ENCODE measurements around the gene DDIT4. TPM values are rescaled to one million over a fixed set of nuclear protein-coding genes. Genes with fewer than 3 reads are reported as not detected.

Gene DDIT4, protein sequence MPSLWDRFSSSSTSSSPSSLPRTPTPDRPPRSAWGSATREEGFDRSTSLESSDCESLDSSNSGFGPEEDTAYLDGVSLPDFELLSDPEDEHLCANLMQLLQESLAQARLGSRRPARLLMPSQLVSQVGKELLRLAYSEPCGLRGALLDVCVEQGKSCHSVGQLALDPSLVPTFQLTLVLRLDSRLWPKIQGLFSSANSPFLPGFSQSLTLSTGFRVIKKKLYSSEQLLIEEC
- total RNA-seq (2022; extraction: Qiagen RNA extraction; ENCODE audit: low read depth), result 121 to 181 TPM (median 160 TPM) in 5 replicates

GRCh38 chr10:72273410-72274212, at the start of gene DDIT4:
Gene DDIT4, plus strand, starts transcription at chr10:72273924. Its CDS starts 293 bp downstream, at chr10:72274217.

Other genes starting within 250 kb of the DDIT4 start
- gene SPOCK2, start 185.4 kb upstream of the DDIT4 start, total RNA-seq (2022; extraction: Qiagen RNA extraction; ENCODE audit: low read depth), result 0.34 to 0.61 TPM (median 0.43 TPM) in 5 replicates
- 63.8 to 85.3 TPM (median 81.4 TPM) in 5 replicates for gene ANAPC16, start 57.9 kb upstream of the DDIT4 start, total RNA-seq (2022; extraction: Qiagen RNA extraction; ENCODE audit: low read depth)
- 30.2 to 41.3 TPM (median 31.6 TPM) in 5 replicates for gene ASCC1, start 57.6 kb upstream of the DDIT4 start, total RNA-seq (2022; extraction: Qiagen RNA extraction; ENCODE audit: low read depth)
- gene DNAJB12, start 81.0 kb downstream of the DDIT4 start, total RNA-seq (2022; extraction: Qiagen RNA extraction; ENCODE audit: low read depth), result 32.9 to 34.4 TPM (median 33.6 TPM) in 5 replicates